Ishikawa (cell line): ENCODE data around the gene CD46.

ENCODE experiments used
- CEBPB ChIP-seq: IDR thresholded peaks from 2 replicates; pipeline ENCODE4 v1.6.1; 2012
- CREB1 ChIP-seq: IDR thresholded peaks from 2 replicates; pipeline ENCODE4 v1.6.1; 2012; ENCODE audit warnings: low read depth
- EGR1 ChIP-seq: IDR thresholded peaks from 2 replicates; pipeline ENCODE4 v1.6.1; 2012
- EP300 ChIP-seq: IDR thresholded peaks from 2 replicates; pipeline ENCODE4 v1.6.1; 2012; ENCODE audit warnings: borderline replicate concordance
- FOXM1 ChIP-seq: IDR thresholded peaks from 2 replicates; pipeline ENCODE4 v1.6.1; 2012; ENCODE audit warnings: low read depth, borderline replicate concordance
- MAX ChIP-seq: IDR thresholded peaks from 2 replicates; pipeline ENCODE4 v1.6.1; 2012
- NFIC ChIP-seq: IDR thresholded peaks from 2 replicates; pipeline ENCODE4 v1.6.1; 2012
- RAD21 ChIP-seq: IDR thresholded peaks from 2 replicates; pipeline ENCODE4 v1.6.1; 2012; ENCODE audit warnings: low read depth
- REST ChIP-seq: IDR thresholded peaks from 2 replicates; pipeline ENCODE4 v1.6.1; 2012; ENCODE audit warnings: low read depth, mild to moderate bottlenecking
- TAF1 ChIP-seq: IDR thresholded peaks from 2 replicates; pipeline ENCODE4 v1.6.1; 2012; ENCODE audit warnings: low read depth, mild to moderate bottlenecking
- TCF12 ChIP-seq: IDR thresholded peaks from 2 replicates; pipeline ENCODE4 v1.6.1; 2012; ENCODE audit warnings: low read depth
- TEAD4 ChIP-seq: IDR thresholded peaks from 2 replicates; pipeline ENCODE4 v1.6.1; 2012
- USF1 ChIP-seq: IDR thresholded peaks from 2 replicates; pipeline ENCODE4 v1.6.1; 2012
- YY1 ChIP-seq: IDR thresholded peaks from 2 replicates; pipeline ENCODE4 v1.6.1; 2012; ENCODE audit warnings: low read depth
- ZBTB7A ChIP-seq: IDR thresholded peaks from 2 replicates; pipeline ENCODE4 v1.6.1; 2012; ENCODE audit warnings: low read depth

CD46 gene

GRCh38 chr1:207841901-207842300, 90.0 kb downstream of the CD46 start:
- TF ChIP-seq RAD21 (no peak), EGR1 (no peak), CREB1 (no peak)

- TF ChIP-seq RAD21 (no peak), EGR1 (no peak), FOXM1 (no peak), TEAD4 (no peak), YY1 (no peak), TCF12 (no peak), CREB1 (no peak), NFIC (no peak), REST (no peak), USF1 (no peak)
Measured at GRCh38 chr1:207842506-207842905, 90.7 kb downstream of the CD46 start.

GRCh38 chr1:207844371-207844770, 92.5 kb downstream of the CD46 start:
- TF ChIP-seq USF1, result no peak
- TF ChIP-seq TCF12, result no peak
- no peak for TF ChIP-seq NFIC
- no peak for TF ChIP-seq CEBPB
- TF ChIP-seq TAF1, result no peak
- no peak for TF ChIP-seq RAD21
- no peak for TF ChIP-seq EP300
- no peak for TF ChIP-seq CREB1
- TF ChIP-seq ZBTB7A, result no peak
- TF ChIP-seq FOXM1, result no peak
- no peak for TF ChIP-seq TEAD4
- no peak for TF ChIP-seq YY1
- TF ChIP-seq MAX, result no peak
- no peak for TF ChIP-seq EGR1
- TF ChIP-seq REST, result no peak
